Activated naive CD4-positive, alpha-beta T cell (primary cell): ENCODE measurements around the gene DPP4.
"Not testable (repeated sequence)": the region's sequence is repeated elsewhere in the genome, so short reads cannot be mapped to it uniquely, and the experiment has no call there.

Experiments used
- DNase-seq, 4 experiments: peaks; one replicate each; lab custom pipeline; 2025; lab: John Stamatoyannopoulos, UW

The DPP4 gene

GRCh38 chr2:161988589-161988988 lies 85.4 kb downstream of the DPP4 start:
- no peak for DNase-seq

- no peak for DNase-seq
Observed at GRCh38 chr2:161987311-161987710, 86.7 kb downstream of the DPP4 start.

GRCh38 chr2:161983866-161984265 lies 90.1 kb downstream of the DPP4 start:
- DNase-seq: no peak

- no peak for DNase-seq
Observed at GRCh38 chr2:161983331-161983651, 90.7 kb downstream of the DPP4 start.

- DNase-seq: no peak
Observed at GRCh38 chr2:161982548-161983330, 91.3 kb downstream of the DPP4 start.

GRCh38 chr2:161981679-161982250 lies 92.2 kb downstream of the DPP4 start:
- no peak for DNase-seq

GRCh38 chr2:161980976-161981375 lies 93.0 kb downstream of the DPP4 start:
- no peak for DNase-seq

- no peak for DNase-seq
Observed at GRCh38 chr2:161979490-161979889, 94.5 kb downstream of the DPP4 start.

- DNase-seq: not testable (repeated sequence)
Observed at GRCh38 chr2:161977926-161978325, 96.1 kb downstream of the DPP4 start.

- no peak for DNase-seq
Observed at GRCh38 chr2:161976917-161977316, 97.1 kb downstream of the DPP4 start.

- DNase-seq: no peak
Observed at GRCh38 chr2:161976295-161976694, 97.7 kb downstream of the DPP4 start.

- no peak for DNase-seq
Observed at GRCh38 chr2:161975813-161976160, 98.2 kb downstream of the DPP4 start.

GRCh38 chr2:161975062-161975812 lies 98.8 kb downstream of the DPP4 start:
- no peak for DNase-seq

- no peak for DNase-seq
Observed at GRCh38 chr2:161974461-161974860, 99.6 kb downstream of the DPP4 start.

GRCh38 chr2:161972866-161973265 lies 101.1 kb downstream of the DPP4 start:
- no peak for DNase-seq

GRCh38 chr2:161972232-161972631 lies 101.8 kb downstream of the DPP4 start:
- no peak for DNase-seq

GRCh38 chr2:161971551-161971950 lies 102.5 kb downstream of the DPP4 start:
- no peak for DNase-seq

- DNase-seq: no peak
Observed at GRCh38 chr2:161969159-161969558, 104.9 kb downstream of the DPP4 start.

- DNase-seq: no peak
Observed at GRCh38 chr2:161965994-161966393, 108.0 kb downstream of the DPP4 start.

- DNase-seq: no peak
Observed at GRCh38 chr2:161964160-161964559, 109.9 kb downstream of the DPP4 start.

- no peak for DNase-seq
Observed at GRCh38 chr2:161962160-161962559, 111.9 kb downstream of the DPP4 start.

GRCh38 chr2:161961061-161961460 lies 113.0 kb downstream of the DPP4 start:
- DNase-seq: no peak

- no peak for DNase-seq
Observed at GRCh38 chr2:161956738-161957137, 117.3 kb downstream of the DPP4 start.
